ENCODE results near the gene DRD2.

The DRD2 gene

DNA sequence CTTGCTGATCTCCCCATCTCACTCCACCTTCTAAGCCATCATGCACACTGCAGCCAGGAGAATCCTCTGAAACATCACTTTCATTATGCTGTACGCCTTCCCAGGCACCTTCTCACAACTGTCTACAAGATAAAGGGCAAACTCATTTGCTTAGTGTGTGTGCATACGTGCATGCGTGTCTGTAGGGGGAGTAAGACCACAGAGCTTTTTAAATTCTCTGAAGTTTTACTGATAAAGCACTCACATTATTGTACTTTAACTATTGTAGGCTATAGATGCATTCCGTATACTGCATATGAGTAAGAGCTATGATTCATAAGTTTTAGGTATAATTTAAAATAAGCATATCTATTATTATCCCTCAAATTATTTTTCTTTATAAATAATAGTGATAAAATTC is 102.9 kb downstream of the DRD2 start:
- DNase-seq (ENCODE audit: low read depth, low spot score), result no peak

GRCh38 chr11:113370634-113371033 is 104.6 kb downstream of the DRD2 start:
- DNase-seq (ENCODE audit: low read depth, low spot score), result no peak

DNA sequence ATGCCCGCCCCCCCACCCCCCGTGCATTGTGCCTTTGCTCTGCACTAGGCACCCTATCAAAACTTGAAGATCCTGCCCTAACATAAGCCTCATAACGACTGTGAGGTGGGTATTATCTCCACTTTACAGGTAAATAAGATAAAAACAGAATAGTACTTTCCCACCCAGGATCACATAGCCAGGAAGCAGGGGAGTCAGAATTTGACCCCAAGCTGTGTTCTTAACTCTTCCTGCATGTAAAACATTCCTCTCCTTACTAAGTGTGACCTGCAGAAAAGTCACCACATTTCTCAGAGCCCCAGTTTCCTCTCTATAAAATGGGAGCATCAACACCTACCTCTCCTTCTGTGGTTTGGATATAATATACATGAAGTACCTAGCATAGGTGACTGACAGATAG is 105.8 kb downstream of the DRD2 start:
- DNase-seq (ENCODE audit: low read depth, low spot score), result no peak

DNA sequence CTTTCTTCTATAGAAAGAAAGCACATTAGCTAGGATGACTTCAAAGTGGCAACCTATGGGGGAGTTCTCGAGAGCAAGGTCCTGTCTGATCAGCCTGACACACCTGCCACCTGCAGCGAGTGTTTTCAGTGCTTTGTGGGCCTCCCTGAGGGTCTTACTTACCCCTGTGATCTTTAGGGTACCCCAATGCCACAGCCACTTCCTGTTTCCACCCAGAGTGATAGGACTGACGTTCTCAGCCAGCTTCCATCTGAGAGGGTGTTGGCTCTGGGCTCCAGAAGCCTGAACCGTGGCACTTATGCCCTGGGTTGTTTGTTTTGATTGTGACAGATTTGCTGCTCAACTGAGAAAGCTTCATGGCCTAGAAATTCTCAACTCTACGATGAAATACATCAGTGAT is 109.3 kb downstream of the DRD2 start:
- no peak for DNase-seq (ENCODE audit: low read depth, low spot score)

DNA sequence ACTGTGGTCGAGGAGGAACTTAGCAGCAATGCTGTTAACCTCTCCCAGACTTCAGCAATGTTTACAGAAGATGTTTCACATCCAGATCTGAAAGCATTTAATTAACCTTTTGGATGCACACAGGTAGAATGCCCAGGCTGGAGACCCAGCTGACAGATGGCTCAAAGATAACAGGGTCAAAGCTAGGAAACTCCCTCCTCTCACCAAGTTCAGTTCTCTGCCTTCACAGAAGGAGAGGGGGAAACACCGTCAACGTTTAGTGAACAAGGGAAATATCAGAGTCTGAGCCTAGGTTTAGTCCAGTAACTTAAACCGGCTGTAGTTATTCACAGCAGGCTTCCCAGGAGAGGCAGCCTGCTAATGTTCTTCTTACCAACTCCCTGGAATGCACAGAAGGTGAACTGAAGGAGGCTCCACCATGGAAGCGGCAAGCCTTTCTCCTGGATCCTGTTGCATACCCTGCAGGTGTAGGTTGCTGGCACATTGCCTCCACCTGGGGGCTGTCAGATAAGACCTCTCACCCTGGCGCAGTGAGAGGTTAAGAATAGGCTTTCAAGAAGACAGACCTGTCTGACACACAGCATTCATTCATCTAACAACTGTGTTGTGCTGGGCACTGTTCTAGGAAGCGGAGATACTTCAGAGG is 111.1 kb downstream of the DRD2 start:
- DNase-seq (ENCODE audit: low read depth, low spot score), result no peak

- no peak for DNase-seq (ENCODE audit: low read depth, low spot score)
These were observed 111.8 kb downstream of the DRD2 start for GRCh38 chr11:113363406-113363805.

Data from activated naive CD8-positive, alpha-beta T cell treated with anti-CD3 and anti-CD28 coated beads, Interleukin-2, amount 50 U/mL, for 16 hours (primary cell).